ENCODE measurements around the gene MSMO1. TPM values are rescaled to one million over a fixed set of nuclear protein-coding genes. Genes with fewer than 3 reads are reported as not detected.

Gene MSMO1
- total RNA-seq, 2 donors from 2014 or later, result 106 to 109 TPM

DNA sequence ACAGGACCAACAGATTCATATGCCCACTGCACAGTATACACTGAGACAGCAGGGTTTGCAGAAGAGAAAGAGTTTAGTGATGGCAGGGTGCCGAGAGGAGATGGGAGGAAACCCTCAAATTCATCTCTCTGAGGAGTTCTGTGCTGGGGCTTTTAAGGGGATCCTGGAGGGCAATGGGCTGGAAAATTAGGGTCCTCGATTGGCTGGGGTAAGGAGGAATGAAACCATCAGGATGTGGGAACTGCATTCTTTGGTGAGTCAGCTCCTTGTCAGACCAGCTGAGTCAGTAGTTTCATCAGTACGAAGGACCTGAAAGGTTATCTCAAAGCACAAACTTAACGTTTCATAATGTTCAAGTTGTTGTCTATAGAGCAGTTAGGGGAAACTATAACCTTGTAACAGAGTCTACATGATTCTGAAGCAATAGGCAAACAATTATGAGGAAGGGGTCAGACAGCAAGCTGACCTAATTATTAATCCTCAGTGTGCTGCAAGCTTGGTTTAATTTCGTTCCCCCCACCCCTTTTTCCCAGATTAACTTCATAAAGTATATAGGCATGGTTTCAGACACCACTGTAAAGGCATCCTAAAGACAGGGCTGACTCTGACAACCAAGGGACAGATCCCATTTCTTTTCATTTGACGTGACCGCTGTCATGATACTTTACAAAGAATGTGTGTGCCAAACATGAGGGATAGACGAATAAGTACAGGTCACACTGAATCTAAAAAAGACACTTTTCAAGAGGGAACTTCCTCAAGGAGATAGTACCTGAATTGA is 1.5 kb upstream of the MSMO1 start:
- no peaks in the 10 kb centered on the region for H3K27me3 ChIP-seq (ENCODE audit: control insufficient read depth, insufficient read depth, low read length, poor library complexity, severe bottlenecking)
- H3K36me3 ChIP-seq (ENCODE audit: control insufficient read depth, insufficient read depth, low read length), result peaks cover 15% of the 10 kb centered on the region
- peaks cover 4% of the 10 kb centered on the region for H3K4me1 ChIP-seq (ENCODE audit: control insufficient read depth, insufficient read depth, low read length)
- peak; percentile 59 for DNase-seq
- no peak for TF ChIP-seq CTCF (conservative IDR thresholded peaks at IDR 0.05)
- no peak overlapping the region for H3K27ac ChIP-seq (ENCODE audit: low read depth, low read length)
- peak overlapping the region; percentile 95 for H3K4me3 ChIP-seq (ENCODE audit: low read length)
- Mint-ChIP-seq H3K36me3 (ENCODE audit: low read depth) (peaks cover 15% of the 10 kb centered on the region), H3K27ac (peak overlapping the region; percentile 33), H3K27me3 (ENCODE audit: insufficient read depth) (no peaks in the 10 kb centered on the region), H3K4me3 (no peak overlapping the region), H3K9me3 (no peaks in the 10 kb centered on the region), H3K4me1 (peaks cover 9% of the 10 kb centered on the region)
- no peaks in the 10 kb centered on the region for H3K9me3 ChIP-seq (ENCODE audit: control insufficient read depth, low read length)
- WGBS, 2 experiments (ENCODE audit: insufficient coverage in 1 of 2, insufficient read length in 1 of 2), result 69 to 74% methylated on average over 7 to 8 of the region's 8 CpGs
- H3K9ac ChIP-seq (ENCODE audit: extremely low read depth, low read length, poor library complexity, severe bottlenecking), result peak overlapping the region; percentile 94

- Histone ChIP-seq H3K9ac (ENCODE audit: extremely low read depth, low read length, poor library complexity, severe bottlenecking) (peak overlapping the region; percentile 94), H3K4me1 (ENCODE audit: control insufficient read depth, insufficient read depth, low read length) (peaks cover 4% of the 10 kb centered on the region), H3K27ac (ENCODE audit: low read depth, low read length) (peak overlapping the region; percentile 94), H3K9me3 (ENCODE audit: control insufficient read depth, low read length) (no peaks in the 10 kb centered on the region), H3K27me3 (ENCODE audit: control insufficient read depth, insufficient read depth, low read length, poor library complexity, severe bottlenecking) (no peaks in the 10 kb centered on the region), H3K36me3 (ENCODE audit: control insufficient read depth, insufficient read depth, low read length) (peaks cover 20% of the 10 kb centered on the region), H3K4me3 (ENCODE audit: low read length) (peak overlapping the region; percentile 95)
- Mint-ChIP-seq H3K27me3 (ENCODE audit: insufficient read depth) (no peaks in the 10 kb centered on the region), H3K9me3 (no peaks in the 10 kb centered on the region), H3K36me3 (ENCODE audit: low read depth) (peaks cover 22% of the 10 kb centered on the region), H3K4me3 (no peak overlapping the region), H3K27ac (no peak overlapping the region), H3K4me1 (peaks cover 15% of the 10 kb centered on the region)
- peak; percentile 79 for DNase-seq
- no peak for TF ChIP-seq CTCF (conservative IDR thresholded peaks at IDR 0.05)
- 0 to 2% methylated on average over 5 to 14 of the region's 14 CpGs for WGBS, 2 experiments (ENCODE audit: insufficient coverage in 1 of 2, insufficient read length in 1 of 2)
These were observed 648 bp upstream of the MSMO1 start for GRCh38 chr4:165326831-165327210.

- 1% methylated on average over 7 of the region's 7 CpGs for WGBS, 2 experiments (ENCODE audit: insufficient coverage in 1 of 2, insufficient read length in 1 of 2)
- peaks cover 27% of the 10 kb centered on the region for H3K36me3 ChIP-seq (ENCODE audit: control insufficient read depth, insufficient read depth, low read length)
These were observed 594 bp downstream of the MSMO1 start for GRCh38 chr4:165328101-165328425.

More at GRCh38 chr4:165328101-165328425, 594 bp downstream of the MSMO1 start:
- peak overlapping the region; percentile 83 for H3K9ac ChIP-seq (ENCODE audit: extremely low read depth, low read length, poor library complexity, severe bottlenecking)
- no peak overlapping the region for H3K27ac Mint-ChIP-seq
- H3K4me3 Mint-ChIP-seq, result no peak overlapping the region
- DNase-seq, result no peak
- H3K9me3 ChIP-seq (ENCODE audit: control insufficient read depth, low read length), result no peaks in the 10 kb centered on the region
- no peaks in the 10 kb centered on the region for H3K9me3 Mint-ChIP-seq
- no peaks in the 10 kb centered on the region for H3K27me3 Mint-ChIP-seq (ENCODE audit: insufficient read depth)
- H3K4me1 ChIP-seq (ENCODE audit: control insufficient read depth, insufficient read depth, low read length), result peaks cover 7% of the 10 kb centered on the region
- H3K4me3 ChIP-seq (ENCODE audit: low read length), result peak overlapping the region; percentile 95
- H3K36me3 Mint-ChIP-seq (ENCODE audit: low read depth), result peaks cover 26% of the 10 kb centered on the region
- peak overlapping the region; percentile 83 for H3K27ac ChIP-seq (ENCODE audit: low read depth, low read length)
- TF ChIP-seq CTCF (conservative IDR thresholded peaks at IDR 0.05), result no peak
- peaks cover 25% of the 10 kb centered on the region for H3K4me1 Mint-ChIP-seq
- no peaks in the 10 kb centered on the region for H3K27me3 ChIP-seq (ENCODE audit: control insufficient read depth, insufficient read depth, low read length, poor library complexity, severe bottlenecking)
